HuH-7 (cell line): ENCODE measurements around the gene MYO1C.
"Not testable (repeated sequence)": the region's sequence is repeated elsewhere in the genome, so short reads cannot be mapped to it uniquely, and the experiment has no call there.

Experiments used
- DNase-seq: peaks from one replicate; pipeline ENCODE4 v3.0.0; 2011; ENCODE audit warnings: low spot score

The MYO1C gene

DNA sequence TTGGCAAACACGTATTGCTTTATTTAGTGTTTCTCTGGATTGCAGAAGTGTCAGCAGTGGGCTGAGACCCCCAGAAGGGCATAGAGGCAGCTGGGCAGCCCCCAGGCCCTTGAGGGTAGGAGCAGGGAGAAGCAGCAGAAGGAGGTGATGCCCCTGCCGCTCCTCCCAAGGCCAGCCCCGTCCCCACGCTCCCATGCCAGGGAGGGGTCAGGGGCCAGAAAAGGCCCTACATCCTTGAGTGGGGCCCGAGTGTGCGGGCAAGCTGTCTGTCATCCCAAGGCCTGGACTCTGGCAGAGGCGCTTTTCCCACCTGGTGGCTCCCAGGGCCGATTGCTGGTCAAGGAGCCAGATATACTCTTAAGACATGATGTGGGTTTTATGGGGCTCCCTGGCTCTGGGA, 28.3 kb downstream of the MYO1C start:
- no peak for DNase-seq

- no peak for DNase-seq
These were observed 30.0 kb downstream of the MYO1C start for GRCh38 chr17:1462164-1463112.

GRCh38 chr17:1461198-1461944, 31.1 kb downstream of the MYO1C start:
- no peak for DNase-seq

GRCh38 chr17:1460233-1460632, 32.3 kb downstream of the MYO1C start:
- no peak for DNase-seq

GRCh38 chr17:1455797-1456599, 36.5 kb downstream of the MYO1C start, which contains the start of gene CRK:
Gene CRK (minus strand): TSS chr17:1456232. CDS start chr17:1456117, 115 bp downstream.
- DNase-seq, result peak; percentile 94

GRCh38 chr17:1455291-1455796, 37.1 kb downstream of the MYO1C start:
- DNase-seq, result peak; percentile 66

GRCh38 chr17:1454541-1454940, 37.9 kb downstream of the MYO1C start:
- no peak for DNase-seq

- not testable (repeated sequence) for DNase-seq
These were observed 38.8 kb downstream of the MYO1C start for GRCh38 chr17:1453694-1454093.

GRCh38 chr17:1452836-1453235, 39.6 kb downstream of the MYO1C start:
- no peak for DNase-seq

- DNase-seq, result not testable (repeated sequence)
These were observed 42.2 kb downstream of the MYO1C start for GRCh38 chr17:1450261-1450660.

DNA sequence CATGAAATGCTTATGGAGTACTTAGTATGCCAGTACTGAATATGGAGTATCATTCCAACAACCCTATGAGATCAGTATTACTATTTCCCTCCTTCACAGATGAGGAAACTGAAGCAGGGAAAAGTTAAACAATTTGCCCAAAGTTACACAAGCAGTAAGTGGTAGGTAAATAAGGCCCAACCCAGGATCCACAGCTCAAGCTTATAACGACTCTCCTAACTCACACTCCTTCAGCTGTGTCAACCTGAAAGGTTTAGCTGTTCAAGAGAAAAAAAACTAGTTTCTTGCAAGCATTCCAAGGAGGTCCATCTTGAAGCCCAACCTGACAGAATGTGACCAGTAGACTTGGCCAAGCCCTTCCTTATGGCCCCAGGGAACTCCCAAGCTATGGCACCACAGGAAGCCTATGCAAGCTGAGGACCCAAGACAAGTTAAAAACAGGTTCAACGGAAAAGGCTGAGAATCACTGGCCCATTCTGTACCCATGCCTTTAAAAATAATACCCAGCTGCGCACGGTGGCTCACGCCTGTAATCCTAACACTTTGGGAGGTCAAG, 43.0 kb downstream of the MYO1C start:
- DNase-seq, result no peak

DNA sequence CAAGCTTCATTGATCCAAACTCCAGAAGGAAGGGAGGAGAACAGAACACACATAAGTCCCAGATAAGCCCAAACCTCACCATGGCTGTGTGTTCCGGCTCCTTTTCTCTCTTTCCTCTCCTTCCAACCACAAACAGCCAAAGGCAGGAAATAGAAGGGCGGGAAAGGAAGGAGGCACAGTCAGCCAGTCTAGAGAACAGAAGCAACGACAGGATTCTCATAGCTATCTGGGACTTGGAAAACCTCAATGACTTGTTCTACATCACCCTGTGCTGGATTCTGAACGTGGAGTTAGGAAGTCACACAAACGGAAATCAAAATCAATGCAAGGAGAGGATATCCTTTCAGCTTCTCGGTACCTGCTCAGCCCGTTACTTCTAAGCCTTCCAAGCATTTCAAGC, 45.4 kb downstream of the MYO1C start:
- DNase-seq, result no peak

DNA sequence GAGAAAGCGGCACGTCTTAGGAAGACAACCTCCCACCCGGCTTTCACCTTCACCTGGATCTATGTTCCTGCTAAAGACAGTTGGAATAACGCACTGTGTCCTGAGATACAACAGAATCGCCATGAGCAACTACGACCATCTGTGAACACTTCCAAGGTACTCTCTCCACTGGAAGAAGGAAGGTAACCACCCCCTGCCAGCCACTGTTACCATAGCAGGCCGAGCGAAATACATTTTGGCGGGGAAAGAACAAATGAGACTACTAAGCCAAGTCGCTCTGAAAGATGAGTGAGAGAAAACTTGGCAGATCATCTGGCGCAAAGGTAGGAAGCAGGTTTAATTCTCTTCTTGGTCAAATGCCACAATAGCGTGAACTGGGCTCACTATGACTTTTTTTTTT, 46.3 kb downstream of the MYO1C start:
- no peak for DNase-seq

DNA sequence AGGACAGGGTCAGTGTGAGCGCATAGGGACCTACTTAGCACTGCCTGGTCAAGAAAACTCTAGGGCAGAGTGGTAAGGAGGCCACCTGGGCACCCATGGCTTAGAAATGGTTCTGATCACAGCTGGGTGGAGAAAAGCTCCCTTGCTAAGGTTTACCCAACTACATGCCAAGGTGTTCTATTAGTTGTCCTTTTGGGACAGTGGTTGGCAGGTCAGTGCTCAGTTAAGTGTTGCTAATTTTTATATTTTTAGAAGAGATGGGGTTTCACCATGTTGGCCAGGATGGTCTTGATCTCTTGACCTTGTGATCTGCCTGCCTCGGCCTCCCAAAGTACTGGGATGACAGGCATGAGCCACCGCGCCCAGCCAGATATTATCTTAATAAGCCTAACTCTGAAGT, 46.8 kb downstream of the MYO1C start:
- DNase-seq, result not testable (repeated sequence)

DNA sequence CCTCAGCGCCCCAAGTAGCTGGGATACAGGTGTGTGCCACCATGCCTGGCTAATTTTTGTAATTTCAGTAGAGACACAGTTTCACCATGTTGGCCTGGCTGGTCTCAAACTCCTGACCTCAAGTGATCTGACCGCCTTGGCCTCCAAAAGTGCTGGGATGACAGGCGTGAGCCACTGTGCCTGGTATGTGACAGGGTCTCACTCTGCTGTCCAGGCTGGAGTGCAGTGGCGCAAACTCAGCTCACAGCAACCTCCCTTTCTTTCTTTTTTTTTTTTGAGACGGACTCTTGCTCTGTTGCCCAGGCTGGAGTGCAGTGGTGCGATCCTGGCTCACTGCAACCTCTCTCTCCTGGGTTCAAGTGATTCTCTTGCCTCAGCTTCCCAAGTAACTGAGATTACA, 49.8 kb downstream of the MYO1C start:
- not testable (repeated sequence) for DNase-seq

DNA sequence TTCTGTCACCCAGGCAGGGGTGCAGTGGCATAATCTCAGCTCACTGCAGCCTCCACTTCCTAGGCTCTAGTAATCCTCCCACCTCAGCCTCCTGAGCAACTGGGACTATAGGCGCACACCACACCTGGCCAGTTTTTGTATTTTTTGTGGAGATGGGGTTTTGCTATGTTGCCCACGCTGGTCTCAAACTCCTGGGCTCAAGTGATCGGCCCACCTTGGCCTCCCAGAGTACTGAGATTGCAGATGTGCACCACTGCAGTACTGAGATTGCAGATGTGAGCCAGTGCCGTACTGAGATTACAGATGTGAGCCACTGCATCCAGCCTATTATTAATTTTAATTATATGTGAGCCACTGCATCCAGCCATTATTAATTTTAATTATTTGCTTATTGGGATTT, 50.3 kb downstream of the MYO1C start:
- no peak for DNase-seq

DNA sequence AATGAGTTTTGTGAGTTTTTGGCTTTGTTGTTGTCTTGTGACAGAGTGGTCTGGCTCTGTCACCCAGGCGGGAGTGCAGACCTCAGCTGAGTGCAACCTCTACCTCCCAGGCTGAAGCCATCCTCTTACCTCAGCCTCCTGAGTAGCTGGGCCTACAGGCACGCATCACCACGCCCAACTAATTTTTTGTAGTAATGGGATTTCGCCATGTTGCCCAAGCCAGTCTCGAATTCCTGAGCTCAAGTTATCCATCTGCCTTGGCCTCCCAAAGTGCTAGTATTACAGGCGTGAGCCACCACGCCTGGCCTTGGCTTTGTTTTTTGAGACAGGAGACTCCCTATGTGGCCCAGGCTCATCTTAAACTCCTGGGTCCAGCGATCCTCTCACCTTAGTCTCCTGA, 51.6 kb downstream of the MYO1C start:
- DNase-seq, result no peak

DNA sequence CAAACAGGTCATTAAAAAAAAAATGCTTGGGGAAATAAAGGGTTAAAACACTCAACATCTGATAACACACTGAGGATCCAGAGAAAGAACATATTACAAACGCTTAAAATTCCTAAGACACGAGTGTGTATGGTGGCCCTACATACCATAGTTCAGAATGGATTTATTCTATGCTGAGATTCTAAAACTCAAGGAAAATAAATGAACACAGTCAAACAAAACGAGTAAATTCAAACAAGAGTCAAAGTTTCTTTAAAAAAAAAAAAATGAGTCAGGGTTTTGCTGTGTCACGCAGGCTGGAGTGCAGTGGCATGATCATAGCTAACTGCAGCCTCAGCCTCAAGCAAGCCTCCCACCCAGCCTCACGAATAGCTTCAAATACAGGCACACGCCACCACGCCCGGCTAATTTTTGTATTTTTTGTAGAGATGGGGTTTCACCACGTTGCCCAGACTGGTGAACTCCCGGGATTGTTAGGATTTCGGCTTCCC, 53.8 kb downstream of the MYO1C start:
- no peak for DNase-seq

- DNase-seq, result no peak
These were observed 57.2 kb downstream of the MYO1C start for GRCh38 chr17:1435326-1435725.

- no peak for DNase-seq
These were observed 58.3 kb downstream of the MYO1C start for GRCh38 chr17:1434150-1434549.

GRCh38 chr17:1431631-1432104, 60.8 kb downstream of the MYO1C start:
- DNase-seq, result no peak
